ENCODE data around the gene DDX56. TPM values are rescaled to one million over a fixed set of nuclear protein-coding genes. Genes with fewer than 3 reads are reported as not detected.
A peak's percentile ranks its signal among the peaks of the same experiment; 100 is the strongest.

Gene DDX56
- total RNA-seq, 2 donors from 2014 or later: 32.2 to 54.1 TPM

- no peaks in the 10 kb centered on the region for H3K36me3 ChIP-seq (replicated peaks in 1 of 2; ENCODE audit: insufficient read depth in 1 of 2, low read depth in 2 of 2)
- peak within 1 kb of the TSS; percentile 73 to 98 for H3K4me3 ChIP-seq
- H3K27me3 ChIP-seq: no peaks in the 10 kb centered on the region
- peaks cover 25% of the 10 kb centered on the region for H3K4me1 ChIP-seq
- ATAC-seq (peak; percentile 96), DNase-seq (peak; percentile 99)
- intact Hi-C loops (cut with DNase I): loop anchor here (10.0 kb wide), 1 partner anchor 138 kb away; the partner anchor contains the start of gene ZMIZ2
- WGBS, 2 donors: 0% methylated on average over 2 to 57 of the region's 93 CpGs
- peak within 1 kb of the TSS; percentile 98 to 99 (median 98) for H3K27ac ChIP-seq
- no peaks in the 10 kb centered on the region for H3K9me3 ChIP-seq
- TF ChIP-seq CTCF (IDR thresholded peaks at IDR 0.05) (peak in 2 of 7 experiments; percentile 16 to 28), POLR2A (IDR thresholded peaks at IDR 0.05) (peak; percentile 90 to 97 (median 95))
These were observed 32.8 kb upstream of the DDX56 start, which contains the start of gene OGDH for GRCh38 chr7:44606341-44607140. OGDH (plus strand) TSS chr7:44606627; CDS start chr7:44624344, 17,717 bp downstream.

GRCh38 chr7:44604941-44605340 lies 31.2 kb upstream of the DDX56 start:
- H3K4me3 ChIP-seq: no peak overlapping the region
- TF ChIP-seq CTCF (IDR thresholded peaks at IDR 0.05) (no peak), POLR2A (IDR thresholded peaks at IDR 0.05) (no peak)
- no peak overlapping the region for H3K27ac ChIP-seq
- H3K9me3 ChIP-seq: no peaks in the 10 kb centered on the region
- no peaks in the 10 kb centered on the region for H3K27me3 ChIP-seq
- H3K36me3 ChIP-seq (replicated peaks in 1 of 2; ENCODE audit: insufficient read depth in 1 of 2, low read depth in 2 of 2): no peaks in the 10 kb centered on the region
- intact Hi-C loops (cut with DNase I): loop anchor here (10.0 kb wide), 1 partner anchor 140 kb away; the partner anchor contains the start of gene ZMIZ2
- DNase-seq (no peak), ATAC-seq (no peak)
- peaks cover 25% of the 10 kb centered on the region for H3K4me1 ChIP-seq
- 75 to 84% methylated on average over 2 of the region's 2 CpGs for WGBS, 2 donors

GRCh38 chr7:44603193-44603592 lies 29.5 kb upstream of the DDX56 start:
- H3K4me3 ChIP-seq: no peak overlapping the region
- TF ChIP-seq CTCF (IDR thresholded peaks at IDR 0.05) (no peak), POLR2A (IDR thresholded peaks at IDR 0.05) (no peak)
- 62 to 77% methylated on average over 6 of the region's 6 CpGs for WGBS, 2 donors
- H3K4me1 ChIP-seq: peaks cover 17% of the 10 kb centered on the region
- intact Hi-C loops (cut with DNase I): loop anchor here (10.0 kb wide), 1 partner anchor 142 kb away; the partner anchor contains the start of gene ZMIZ2
- no peaks in the 10 kb centered on the region for H3K36me3 ChIP-seq (replicated peaks in 1 of 2; ENCODE audit: insufficient read depth in 1 of 2, low read depth in 2 of 2)
- DNase-seq: no peak
- H3K27ac ChIP-seq: no peak overlapping the region
- no peaks in the 10 kb centered on the region for H3K9me3 ChIP-seq
- no peaks in the 10 kb centered on the region for H3K27me3 ChIP-seq
- no peak for ATAC-seq

- H3K27ac ChIP-seq: no peak overlapping the region
- ATAC-seq (no peak), DNase-seq (no peak)
- intact Hi-C loops (cut with DNase I): loop anchor here (10.0 kb wide), 1 partner anchor 142 kb away; the partner anchor contains the start of gene ZMIZ2
- TF ChIP-seq CTCF (IDR thresholded peaks at IDR 0.05) (no peak), POLR2A (IDR thresholded peaks at IDR 0.05) (no peak)
- H3K9me3 ChIP-seq: no peaks in the 10 kb centered on the region
- no peak overlapping the region for H3K4me3 ChIP-seq
- no peaks in the 10 kb centered on the region for H3K36me3 ChIP-seq (replicated peaks in 1 of 2; ENCODE audit: insufficient read depth in 1 of 2, low read depth in 2 of 2)
- no peaks in the 10 kb centered on the region for H3K27me3 ChIP-seq
- WGBS, 2 donors: 56 to 77% methylated on average over 1 of the region's 1 CpG
- H3K4me1 ChIP-seq: peaks cover 11% of the 10 kb centered on the region
These were observed 28.8 kb upstream of the DDX56 start for GRCh38 chr7:44602576-44602910.
